Natural killer cell (primary cell): ENCODE results near the gene RNF223. TPM values are rescaled to one million over a fixed set of nuclear protein-coding genes. Genes with fewer than 3 reads are reported as not detected.
A peak's percentile ranks its signal among the peaks of the same experiment; 100 is the strongest.

ENCODE experiments used
- ATAC-seq, 3 donors: fragments of 150-1000 bp in 2 of 3; fragments of 200-7000 bp in 1 of 3; cut with Tn5 transposase; 1 replicate in 1 of 3; 2 replicates in 2 of 3; pipeline ENCODE4 v1.10.0; 2021; ENCODE audit warnings: mild to moderate bottlenecking in 2 of 3, moderate library complexity in 2 of 3
- DNase-seq, 2 donors: peaks; one replicate each; pipeline versions ENCODE4 v3.0.0 to v3.0.0-alpha.2; 2013 to 2021; ENCODE audit warnings: mixed read lengths in 1 of 2
- H3K27ac ChIP-seq: one replicate; pipeline ENCODE4 v1.5.1; 2013; ENCODE audit warnings: mild to moderate bottlenecking, low read length
- H3K27me3 ChIP-seq: one replicate; pipeline ENCODE4 v1.6.1; 2013; ENCODE audit warnings: low read length; ENCODE audit not compliant: control insufficient read depth, insufficient read depth
- H3K36me3 ChIP-seq: one replicate; pipeline ENCODE4 v1.6.1; 2013; ENCODE audit warnings: low read length; ENCODE audit not compliant: control insufficient read depth, insufficient read depth
- H3K4me1 ChIP-seq: one replicate; pipeline ENCODE4 v1.6.1; 2013; ENCODE audit warnings: low read length; ENCODE audit not compliant: control insufficient read depth, insufficient read depth
- H3K4me3 ChIP-seq: one replicate; pipeline ENCODE4 v1.5.1; 2013; ENCODE audit warnings: low read length
- H3K9me3 ChIP-seq: one replicate; pipeline ENCODE4 v1.6.1; 2013; ENCODE audit warnings: low read length; ENCODE audit not compliant: control insufficient read depth, insufficient read depth
- H3K27ac Mint-ChIP-seq, 2 donors: one replicate each; pipeline ENCODE4 v1.8.0; 2022; ENCODE audit warnings: mild to moderate bottlenecking in 2 of 2, mixed read lengths in 2 of 2, moderate library complexity in 1 of 2
- H3K27me3 Mint-ChIP-seq, 2 donors: one replicate each; pipeline ENCODE4 v1.8.0; 2022; ENCODE audit warnings: low read depth in 2 of 2, mixed read lengths in 2 of 2
- H3K36me3 Mint-ChIP-seq: one replicate; pipeline ENCODE4 v1.8.0; 2022; ENCODE audit warnings: mixed read lengths
- H3K4me1 Mint-ChIP-seq, 2 donors: one replicate each; pipeline ENCODE4 v1.8.0; 2022; ENCODE audit warnings: mixed read lengths in 2 of 2
- H3K4me3 Mint-ChIP-seq: one replicate; pipeline ENCODE4 v1.8.0; 2022; ENCODE audit warnings: mild to moderate bottlenecking, moderate library complexity, mixed read lengths
- H3K9me3 Mint-ChIP-seq, 2 donors: one replicate each; pipeline ENCODE4 v1.8.0; 2022; ENCODE audit warnings: mixed read lengths in 2 of 2
- CTCF ChIP-seq: fragments of 200-600 bp; IDR thresholded peaks from one replicate; pipeline ENCODE4 v1.8.0; 2022; ENCODE audit warnings: antibody characterized with exemption
- WGBS: methylation state at CpG from one replicate; pipeline ENCODE4 v1.1.7; 2013; ENCODE audit warnings: missing lambda C conversion rate; ENCODE audit not compliant: insufficient coverage; 5-methylcytosine and 5-hydroxymethylcytosine counted together
- intact Hi-C: fragments of 100-400 bp; cut with micrococcal nuclease; formaldehyde crosslinking; loops from one replicate; pipeline ENCODE4 v1.14.2; 2022
- total RNA-seq, 4 donors: library from RNA; stranded (reverse); fragments of 120-200 nt in 1 of 4; gene quantifications; one replicate each; pipeline versions ENCODE4 v1.2.3 to v1.2.4, GENCODE V29; 2013 to 2022

The RNF223 gene
- total RNA-seq = not detected
- total RNA-seq (2013) = not detected

DNA sequence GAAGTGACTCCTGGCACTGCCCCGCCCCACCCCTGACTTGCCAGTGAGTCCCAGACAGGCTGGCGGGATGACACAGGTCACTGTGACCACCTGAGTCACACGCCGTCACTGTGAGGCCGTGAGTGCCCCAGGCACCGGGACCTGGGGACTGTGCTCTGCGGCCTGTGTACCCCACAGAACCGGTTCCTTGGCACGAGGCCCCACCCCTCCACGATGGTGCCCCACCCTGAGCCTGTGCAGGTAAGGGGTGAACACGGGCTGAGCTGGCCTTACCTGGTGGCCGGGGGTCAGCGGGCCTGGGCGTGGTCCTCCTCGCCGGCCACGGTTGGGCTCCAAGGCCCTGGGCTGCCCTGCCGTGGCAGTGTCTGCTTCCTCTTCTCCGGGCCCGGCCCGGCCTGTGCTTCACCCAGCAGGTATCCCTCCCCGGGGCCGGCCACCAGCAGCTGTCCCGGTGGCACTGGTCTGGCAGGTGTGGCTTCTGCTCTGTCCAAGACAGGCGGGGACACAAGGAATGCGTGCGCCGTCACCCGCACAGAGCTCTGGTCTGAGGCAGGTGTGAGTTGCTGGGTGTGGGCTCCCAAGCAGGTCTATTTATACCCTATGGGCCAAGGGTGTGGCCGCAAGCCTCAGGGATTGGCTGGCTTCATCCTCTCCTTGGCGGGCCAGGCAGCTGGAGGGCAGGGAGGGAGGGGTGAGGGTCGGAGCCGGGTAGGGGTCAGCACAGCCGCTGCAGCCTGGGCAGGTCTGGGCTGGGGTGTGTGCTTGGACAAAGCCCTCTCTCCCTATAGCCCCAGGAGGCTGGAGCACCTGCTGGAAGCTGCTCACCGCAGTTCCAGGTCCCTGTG is at the start of gene RNF223:
TSS of gene RNF223 (minus strand) at position 564 of the 845 bp plus-strand sequence. CDS start 1,740 bp downstream, outside the sequence.
- H3K27me3 ChIP-seq = no peaks in the 10 kb centered on the region
- H3K4me1 ChIP-seq = peaks cover 13% of the 10 kb centered on the region
- H3K27ac ChIP-seq = no peak within 1 kb of the TSS
- Mint-ChIP-seq H3K27ac (no peak within 1 kb of the TSS), H3K27me3 (peaks cover 0 to 4% of the 10 kb centered on the region in 2 donors), H3K36me3 (no peaks in the 10 kb centered on the region), H3K4me3 (no peak within 1 kb of the TSS), H3K4me1 (no peaks in the 10 kb centered on the region), H3K9me3 (no peaks in the 10 kb centered on the region)
- no peak within 1 kb of the TSS for H3K4me3 ChIP-seq
- H3K9me3 ChIP-seq = no peaks in the 10 kb centered on the region
- ATAC-seq (no peak), DNase-seq (no peak)
- no peaks in the 10 kb centered on the region for H3K36me3 ChIP-seq
- WGBS = 77% methylated on average over 35 of the region's 35 CpGs
- TF ChIP-seq CTCF = no peak
- intact Hi-C loops = no loop called here

- intact Hi-C loops = loop anchor here (1.0 to 2.0 kb wide), 2 partner anchors 127 to 168 kb away; no protein-coding TSS in a partner anchor
- Histone ChIP-seq H3K36me3 (no peaks in the 10 kb centered on the region), H3K4me1 (peaks cover 13% of the 10 kb centered on the region), H3K27ac (no peak overlapping the region), H3K27me3 (no peaks in the 10 kb centered on the region), H3K9me3 (no peaks in the 10 kb centered on the region), H3K4me3 (no peak overlapping the region)
- no peaks in the 10 kb centered on the region for H3K36me3 Mint-ChIP-seq
- H3K9me3 Mint-ChIP-seq = no peaks in the 10 kb centered on the region
- peaks cover 0 to 3% of the 10 kb centered on the region in 2 donors for H3K27me3 Mint-ChIP-seq
- ATAC-seq = no peak
- WGBS = 86% methylated on average over 18 of the region's 18 CpGs
- peak overlapping the region; percentile 57 to 79 for H3K27ac Mint-ChIP-seq
- H3K4me1 Mint-ChIP-seq = peaks cover 10 to 15% of the 10 kb centered on the region in 2 donors
- TF ChIP-seq CTCF = no peak
- DNase-seq = no peak
- H3K4me3 Mint-ChIP-seq = no peak overlapping the region
Measured at GRCh38 chr1:1122981-1123480, 48.9 kb upstream of the RNF223 start.

- Mint-ChIP-seq H3K36me3 (no peaks in the 10 kb centered on the region), H3K27me3 (peaks cover 0 to 3% of the 10 kb centered on the region in 2 donors), H3K4me1 (peaks cover 10 to 15% of the 10 kb centered on the region in 2 donors), H3K4me3 (peak overlapping the region; percentile 60), H3K27ac (peak overlapping the region in 1 of 2 donors; percentile 79), H3K9me3 (no peaks in the 10 kb centered on the region)
- peaks cover 17% of the 10 kb centered on the region for H3K4me1 ChIP-seq
- whole genome bisulfite sequencing = 10% methylated on average over 39 of the region's 39 CpGs
- H3K9me3 ChIP-seq = no peaks in the 10 kb centered on the region
- peaks cover 2% of the 10 kb centered on the region for H3K27me3 ChIP-seq
- intact Hi-C loops = loop anchor here (1.0 to 2.0 kb wide), 2 partner anchors 128 to 169 kb away; no protein-coding TSS in a partner anchor
- no peaks in the 10 kb centered on the region for H3K36me3 ChIP-seq
- TF ChIP-seq CTCF = peak; percentile 87
- peak overlapping the region; percentile 6 for H3K4me3 ChIP-seq
- ATAC-seq (peak; percentile 88 to 97 (median 94)), DNase-seq (peak; percentile 84 to 90)
- no peak overlapping the region for H3K27ac ChIP-seq
Measured at GRCh38 chr1:1122078-1122811, 48.1 kb upstream of the RNF223 start.
